ENCODE data around the gene ALCAM. TPM values are rescaled to one million over a fixed set of nuclear protein-coding genes. Genes with fewer than 3 reads are reported as not detected.

ALCAM gene
- total and polyA plus RNA-seq, 7 experiments from 2014 or later = 0.94 to 10.3 (median 3.4) TPM

GRCh38 chr3:105362021-105362665, 4.6 kb upstream of the ALCAM start:
- H3K4me1 ChIP-seq (ENCODE audit: control insufficient read depth in 2 of 2, insufficient read depth in 2 of 2, low read length in 2 of 2) = peaks cover 0 to 10% of the 10 kb centered on the region in 2 donors
- Mint-ChIP-seq H3K27ac (no peak overlapping the region), H3K27me3 (peaks cover 19 to 37% (median 36%) of the 10 kb centered on the region in 5 donors), H3K36me3 (no peaks in the 10 kb centered on the region), H3K9me3 (peaks cover 0 to 1% (median 0%) of the 10 kb centered on the region in 11 donors), H3K4me3 (no peak overlapping the region), H3K4me1 (peaks cover 0 to 19% (median 12%) of the 10 kb centered on the region in 7 donors)
- H3K36me3 ChIP-seq (ENCODE audit: control insufficient read depth in 2 of 3, insufficient read depth in 3 of 3, low read length in 3 of 3) = no peaks in the 10 kb centered on the region
- DNase-seq (no peak), ATAC-seq (no peak)
- H3K27me3 ChIP-seq (ENCODE audit: control insufficient read depth in 2 of 2, insufficient read depth in 2 of 2, low read length in 2 of 2) = no peaks in the 10 kb centered on the region
- no peak overlapping the region for H3K27ac ChIP-seq (ENCODE audit: low read depth, low read length)
- intact Hi-C loops (cut with micrococcal nuclease) = loop anchor here in 1 of 2 donors (10.0 kb wide), 2 partner anchors 443 to 1883 kb away; no protein-coding TSS in a partner anchor
- no peaks in the 10 kb centered on the region for H3K9me3 ChIP-seq (ENCODE audit: control insufficient read depth in 2 of 3, low read length in 3 of 3)
- CTCF ChIA-PET = interaction anchor here (0.6 kb wide), 1 partner anchor 145 kb away, joined by 3 read pairs; no protein-coding TSS in a partner anchor
- H3K4me3 ChIP-seq (ENCODE audit: low read length) = no peak overlapping the region
- POLR2A ChIA-PET = no interaction called here

GRCh38 chr3:105364128-105364527, 2.6 kb upstream of the ALCAM start:
- no peak overlapping the region for H3K4me3 Mint-ChIP-seq
- intact Hi-C loops (cut with micrococcal nuclease) = loop anchor here in 1 of 2 donors (10.0 kb wide), 2 partner anchors 441 to 1881 kb away; no protein-coding TSS in a partner anchor
- CTCF ChIA-PET = no interaction called here
- no peak overlapping the region for H3K27ac Mint-ChIP-seq
- ATAC-seq = no peak
- H3K4me1 ChIP-seq (ENCODE audit: control insufficient read depth in 2 of 2, insufficient read depth in 2 of 2, low read length in 2 of 2) = peaks cover 3 to 10% of the 10 kb centered on the region in 2 donors
- no peaks in the 10 kb centered on the region for H3K9me3 Mint-ChIP-seq
- H3K27ac ChIP-seq (ENCODE audit: low read depth, low read length) = no peak overlapping the region
- DNase-seq = no peak
- peaks cover 17 to 36% (median 31%) of the 10 kb centered on the region in 5 donors for H3K27me3 Mint-ChIP-seq
- POLR2A ChIA-PET = no interaction called here
- no peaks in the 10 kb centered on the region for H3K27me3 ChIP-seq (ENCODE audit: control insufficient read depth in 2 of 2, insufficient read depth in 2 of 2, low read length in 2 of 2)
- no peaks in the 10 kb centered on the region for H3K36me3 ChIP-seq (ENCODE audit: control insufficient read depth in 2 of 3, insufficient read depth in 3 of 3, low read length in 3 of 3)
- no peaks in the 10 kb centered on the region for H3K9me3 ChIP-seq (ENCODE audit: control insufficient read depth in 2 of 3, low read length in 3 of 3)
- H3K36me3 Mint-ChIP-seq = no peaks in the 10 kb centered on the region
- no peak overlapping the region for H3K4me3 ChIP-seq (ENCODE audit: low read length)
- peaks cover 14 to 32% (median 23%) of the 10 kb centered on the region in 7 donors for H3K4me1 Mint-ChIP-seq

GRCh38 chr3:105365081-105365390, 1.7 kb upstream of the ALCAM start:
- Mint-ChIP-seq H3K9me3 (no peaks in the 10 kb centered on the region), H3K27me3 (peaks cover 16 to 36% (median 29%) of the 10 kb centered on the region in 5 donors), H3K4me1 (peaks cover 22 to 38% (median 29%) of the 10 kb centered on the region in 7 donors), H3K36me3 (no peaks in the 10 kb centered on the region), H3K4me3 (peak overlapping the region in 8 of 10 donors; percentile 19 to 97 (median 73)), H3K27ac (no peak overlapping the region)
- Histone ChIP-seq H3K9me3 (ENCODE audit: control insufficient read depth in 2 of 3, low read length in 3 of 3) (no peaks in the 10 kb centered on the region), H3K27me3 (ENCODE audit: control insufficient read depth in 2 of 2, insufficient read depth in 2 of 2, low read length in 2 of 2) (no peaks in the 10 kb centered on the region), H3K4me1 (ENCODE audit: control insufficient read depth in 2 of 2, insufficient read depth in 2 of 2, low read length in 2 of 2) (peaks cover 3 to 10% of the 10 kb centered on the region in 2 donors), H3K36me3 (ENCODE audit: control insufficient read depth in 2 of 3, insufficient read depth in 3 of 3, low read length in 3 of 3) (no peaks in the 10 kb centered on the region), H3K27ac (ENCODE audit: low read depth, low read length) (no peak overlapping the region), H3K4me3 (ENCODE audit: low read length) (no peak overlapping the region)
- ATAC-seq = no peak
- ChIA-PET CTCF (no interaction called here), POLR2A (interaction anchor here (0.5 kb wide), 1 partner anchor 1260 kb away, joined by 5 read pairs; no protein-coding TSS in a partner anchor)
- intact Hi-C loops (cut with micrococcal nuclease) = loop anchor here (5.0 to 10.0 kb wide), 8 partner anchors 307 to 1880 kb away; no protein-coding TSS in a partner anchor
- no peak for DNase-seq

DNA sequence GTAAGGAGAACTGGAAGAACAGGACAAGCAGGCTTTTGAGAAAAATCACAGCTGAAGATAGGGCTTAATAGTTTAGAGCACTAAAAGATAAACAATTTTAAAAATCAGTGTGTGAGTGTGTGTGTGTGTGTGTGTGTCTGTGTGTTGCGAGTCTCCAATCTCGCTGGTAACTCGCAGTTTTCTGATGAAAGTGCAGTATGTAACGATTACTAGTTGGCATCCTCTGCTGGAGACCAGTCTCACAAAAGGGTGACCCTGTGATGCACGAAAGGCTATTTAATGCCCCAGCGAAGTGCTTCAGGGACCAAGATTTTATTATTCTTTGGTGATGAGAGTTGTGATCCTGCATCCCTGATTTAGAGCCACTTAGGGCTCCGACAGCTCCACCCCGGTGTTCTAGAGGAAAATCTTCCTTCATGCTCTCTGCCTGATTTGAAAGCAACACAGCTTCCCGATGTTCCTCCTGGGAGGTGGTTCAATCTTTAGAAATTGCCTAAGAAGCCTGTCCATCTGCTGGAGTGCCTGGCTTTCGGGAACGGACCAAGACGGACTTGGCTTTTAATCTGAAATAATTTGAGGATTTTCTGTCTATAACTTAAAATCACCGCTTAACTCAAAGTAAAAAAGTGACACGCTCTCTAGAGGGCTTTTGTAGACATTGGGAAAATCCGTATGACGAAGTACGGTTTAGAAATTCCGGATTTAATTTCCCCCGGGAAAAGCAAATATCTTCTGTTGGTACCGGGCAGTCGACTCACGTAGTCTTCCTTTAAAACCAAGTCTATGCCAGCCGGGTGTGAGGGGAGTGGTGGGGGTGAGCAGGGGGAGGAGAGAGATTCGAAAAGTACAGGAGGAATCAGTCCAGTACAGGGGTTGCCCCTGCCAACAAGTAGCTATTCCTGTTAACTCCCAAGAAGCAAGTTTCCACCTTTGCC, 1.1 kb upstream of the ALCAM start:
- POLR2A ChIA-PET = interaction anchor here (0.5 kb wide), 1 partner anchor 1260 kb away, joined by 5 read pairs; no protein-coding TSS in a partner anchor
- Histone ChIP-seq H3K27me3 (ENCODE audit: control insufficient read depth in 2 of 2, insufficient read depth in 2 of 2, low read length in 2 of 2) (no peaks in the 10 kb centered on the region), H3K36me3 (ENCODE audit: control insufficient read depth in 2 of 3, insufficient read depth in 3 of 3, low read length in 3 of 3) (no peaks in the 10 kb centered on the region), H3K27ac (ENCODE audit: low read depth, low read length) (no peak overlapping the region), H3K9me3 (ENCODE audit: control insufficient read depth in 2 of 3, low read length in 3 of 3) (no peaks in the 10 kb centered on the region), H3K4me3 (ENCODE audit: low read length) (peak overlapping the region; percentile 81), H3K4me1 (ENCODE audit: control insufficient read depth in 2 of 2, insufficient read depth in 2 of 2, low read length in 2 of 2) (peaks cover 3 to 10% of the 10 kb centered on the region in 2 donors)
- Mint-ChIP-seq H3K4me3 (peak overlapping the region; percentile 87 to 97 (median 92)), H3K27me3 (peaks cover 16 to 36% (median 29%) of the 10 kb centered on the region in 5 donors), H3K4me1 (peaks cover 22 to 38% (median 29%) of the 10 kb centered on the region in 7 donors), H3K36me3 (no peaks in the 10 kb centered on the region), H3K27ac (peak overlapping the region in 3 of 9 donors; percentile 37 to 99 (median 90)), H3K9me3 (no peaks in the 10 kb centered on the region)
- peak in 1 of 9 donors; percentile 18 for DNase-seq
- no peak for ATAC-seq
- CTCF ChIA-PET = no interaction called here
- intact Hi-C loops (cut with micrococcal nuclease) = loop anchor here (2.0 to 10.0 kb wide), 9 partner anchors 307 to 1879 kb away; partner anchors contain the start of gene CBLB (in 2 of the 2)

DNA sequence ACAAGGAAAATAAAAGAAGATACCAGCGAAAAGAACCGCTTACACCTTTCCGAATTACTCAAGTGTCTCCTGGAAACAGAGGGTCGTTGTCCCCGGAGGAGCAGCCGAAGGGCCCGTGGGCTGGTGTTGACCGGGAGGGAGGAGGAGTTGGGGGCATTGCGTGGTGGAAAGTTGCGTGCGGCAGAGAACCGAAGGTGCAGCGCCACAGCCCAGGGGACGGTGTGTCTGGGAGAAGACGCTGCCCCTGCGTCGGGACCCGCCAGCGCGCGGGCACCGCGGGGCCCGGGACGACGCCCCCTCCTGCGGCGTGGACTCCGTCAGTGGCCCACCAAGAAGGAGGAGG, 325 bp downstream of the ALCAM start:
- H3K4me1 Mint-ChIP-seq = peaks cover 22 to 40% (median 29%) of the 10 kb centered on the region in 7 donors
- ATAC-seq (no peak), DNase-seq (peak in 4 of 9 donors; percentile 12 to 54 (median 34))
- peak overlapping the region; percentile 87 to 97 (median 92) for H3K4me3 Mint-ChIP-seq
- ChIA-PET POLR2A (no interaction called here), CTCF (interaction anchor here (2.4 kb wide), 1 partner anchor 770 kb away, joined by 5 read pairs; no protein-coding TSS in a partner anchor)
- H3K9me3 ChIP-seq (ENCODE audit: control insufficient read depth in 2 of 3, low read length in 3 of 3) = no peaks in the 10 kb centered on the region
- no peaks in the 10 kb centered on the region for H3K27me3 ChIP-seq (ENCODE audit: control insufficient read depth in 2 of 2, insufficient read depth in 2 of 2, low read length in 2 of 2)
- H3K36me3 ChIP-seq (ENCODE audit: control insufficient read depth in 2 of 3, insufficient read depth in 3 of 3, low read length in 3 of 3) = no peaks in the 10 kb centered on the region
- peaks cover 14 to 32% (median 24%) of the 10 kb centered on the region in 5 donors for H3K27me3 Mint-ChIP-seq
- H3K27ac ChIP-seq (ENCODE audit: low read depth, low read length) = peak overlapping the region; percentile 70
- H3K4me1 ChIP-seq (ENCODE audit: control insufficient read depth in 2 of 2, insufficient read depth in 2 of 2, low read length in 2 of 2) = peaks cover 3 to 10% of the 10 kb centered on the region in 2 donors
- H3K4me3 ChIP-seq (ENCODE audit: low read length) = peak overlapping the region; percentile 81
- no peaks in the 10 kb centered on the region for H3K9me3 Mint-ChIP-seq
- intact Hi-C loops (cut with micrococcal nuclease) = loop anchor here (2.0 to 10.0 kb wide), 9 partner anchors 305 to 1878 kb away; partner anchors contain the start of gene CBLB (in 2 of the 2)
- no peaks in the 10 kb centered on the region for H3K36me3 Mint-ChIP-seq
- H3K27ac Mint-ChIP-seq = peak overlapping the region in 7 of 9 donors; percentile 23 to 99 (median 44)
